Glomerular endothelial cell (primary cell): Measurements from ENCODE around the gene INO80. TPM values are rescaled to one million over a fixed set of nuclear protein-coding genes. Genes with fewer than 3 reads are reported as not detected.
"Not testable (repeated sequence)": the region's sequence is repeated elsewhere in the genome, so short reads cannot be mapped to it uniquely, and the experiment has no call there.

Source experiments
- DNase-seq: peaks from one replicate; pipeline ENCODE4 v3.0.0-alpha.2; 2011; ENCODE audit warnings: low read depth, low spot score; ENCODE audit errors: extremely low read depth
- total RNA-seq: library from RNA; depleted of rRNA; stranded (reverse); fragments of >200 nt; gene quantifications from 2 replicates; pipeline ENCODE4 v1.2.3, GENCODE V29; 2015

Gene INO80
- total RNA-seq, 1 donor from 2014 or later: 22.6 TPM

DNA sequence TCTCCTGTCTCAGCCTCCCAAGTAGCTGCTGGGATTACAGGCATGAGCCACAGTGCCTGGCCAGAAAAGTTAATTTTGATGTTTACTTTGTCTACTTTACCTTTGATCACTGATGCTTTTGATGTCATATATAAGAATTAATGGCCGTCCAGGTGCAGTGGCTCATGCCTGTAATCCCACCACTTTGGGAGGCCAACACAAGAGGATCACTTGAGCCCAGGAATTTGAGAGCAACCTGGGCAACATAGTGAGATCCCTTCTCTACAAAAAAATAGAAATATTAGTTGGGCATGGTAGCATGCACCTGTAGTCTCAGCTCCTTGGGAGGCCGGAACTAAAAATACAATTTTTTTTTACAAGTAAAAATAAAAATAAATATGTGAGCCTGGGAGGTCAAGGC, 6.8 kb upstream of the INO80 start:
- no peak for DNase-seq

DNA sequence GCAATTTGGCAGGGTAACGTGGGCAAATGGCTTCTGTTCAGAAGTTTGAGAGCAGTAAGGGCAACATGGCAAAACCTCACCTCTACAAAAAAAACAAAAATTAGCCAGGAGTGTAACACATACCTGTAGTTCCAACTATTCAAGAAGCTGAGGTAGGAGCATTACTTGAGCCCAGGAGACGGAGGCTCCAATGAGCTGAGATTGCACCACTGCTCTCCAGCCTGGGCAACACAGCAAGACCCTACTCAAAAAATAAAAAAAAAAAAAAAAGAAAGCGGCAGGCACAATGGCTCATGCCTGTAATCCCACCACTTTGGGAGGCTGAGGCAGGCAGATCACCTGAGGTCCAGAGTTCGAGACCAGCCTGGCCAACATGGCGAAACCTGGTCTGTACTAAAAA, 5.9 kb upstream of the INO80 start:
- DNase-seq: no peak

DNA sequence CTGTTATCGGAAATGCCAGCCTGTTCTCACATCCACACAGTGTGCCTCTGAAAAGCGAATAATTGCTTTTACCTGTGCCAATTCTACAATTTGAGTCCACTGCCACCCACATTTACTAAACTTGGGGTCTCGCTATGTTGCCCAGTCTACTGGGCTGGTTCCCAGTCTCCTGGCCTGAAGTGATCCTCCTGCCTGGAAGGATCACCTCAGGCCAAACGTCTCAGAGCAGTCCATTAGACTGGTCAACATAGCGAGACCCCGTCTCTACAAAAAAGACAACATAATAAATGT, 827 bp upstream of the INO80 start:
- DNase-seq: no peak

DNA sequence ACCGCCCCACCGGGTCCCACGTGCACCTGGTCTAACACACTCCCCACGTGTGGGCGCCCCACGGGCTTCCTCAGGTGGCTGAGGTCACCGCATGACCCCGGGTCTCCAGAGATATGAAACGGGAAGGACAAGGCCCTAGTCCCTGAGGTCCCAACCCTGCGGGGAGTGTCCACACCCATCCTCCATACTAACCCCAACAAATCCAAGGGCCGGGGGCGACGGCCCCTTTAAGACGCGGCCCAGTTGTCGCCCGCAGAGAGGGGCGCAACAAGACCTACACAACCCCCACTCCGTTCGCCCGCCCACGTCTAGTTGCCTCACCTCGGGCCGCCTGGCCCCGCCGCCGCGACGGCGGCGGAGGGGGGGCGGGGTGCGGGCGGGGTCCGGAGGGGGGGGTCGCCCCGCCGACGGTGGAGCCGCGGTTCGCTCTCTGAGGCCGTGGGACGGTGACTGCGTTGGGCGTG, 396 bp downstream of the INO80 start:
- DNase-seq: no peak

DNA sequence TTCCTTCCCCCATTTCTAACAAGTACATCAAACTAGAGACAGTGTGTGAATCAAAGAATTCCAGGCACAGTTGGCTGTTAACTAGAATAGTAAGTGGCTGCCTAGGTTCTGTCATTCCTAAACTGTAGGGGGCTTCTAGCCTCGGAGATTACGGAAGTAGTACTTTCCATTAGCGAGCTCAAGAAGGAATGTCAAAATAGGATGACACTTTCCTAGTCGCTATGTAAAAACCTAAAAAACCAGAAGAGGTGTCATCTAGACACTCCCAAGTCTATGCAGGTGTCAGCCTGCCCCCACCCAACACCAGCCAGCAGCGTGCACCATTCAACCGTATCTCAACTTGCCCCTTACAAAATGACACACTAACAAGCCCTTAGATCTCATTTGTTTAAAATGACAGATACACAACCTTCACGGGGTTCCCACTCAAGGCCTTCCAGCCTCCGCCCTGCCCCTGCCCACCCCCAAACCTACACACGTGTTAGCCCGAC, 874 bp downstream of the INO80 start:
- DNase-seq: no peak

DNA sequence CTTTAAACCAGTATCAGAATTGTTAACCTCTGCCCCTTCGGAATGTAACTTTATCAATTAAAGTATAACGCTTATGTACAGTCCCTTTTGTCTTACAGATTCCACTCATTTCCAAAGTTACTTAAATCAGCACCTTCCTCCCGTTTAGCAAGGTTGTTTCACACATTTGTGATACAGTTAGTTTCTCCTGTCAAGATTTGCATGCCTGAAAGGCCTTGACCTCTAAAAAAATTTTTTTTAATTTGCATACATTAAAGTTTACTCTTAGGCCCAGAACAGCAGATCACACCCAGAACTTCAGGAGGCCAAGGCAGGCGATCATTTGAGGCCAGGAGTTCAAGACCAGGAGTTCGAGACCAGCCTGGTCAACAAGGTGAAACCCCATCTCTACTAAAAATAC, 9.1 kb downstream of the INO80 start:
- no peak for DNase-seq

DNA sequence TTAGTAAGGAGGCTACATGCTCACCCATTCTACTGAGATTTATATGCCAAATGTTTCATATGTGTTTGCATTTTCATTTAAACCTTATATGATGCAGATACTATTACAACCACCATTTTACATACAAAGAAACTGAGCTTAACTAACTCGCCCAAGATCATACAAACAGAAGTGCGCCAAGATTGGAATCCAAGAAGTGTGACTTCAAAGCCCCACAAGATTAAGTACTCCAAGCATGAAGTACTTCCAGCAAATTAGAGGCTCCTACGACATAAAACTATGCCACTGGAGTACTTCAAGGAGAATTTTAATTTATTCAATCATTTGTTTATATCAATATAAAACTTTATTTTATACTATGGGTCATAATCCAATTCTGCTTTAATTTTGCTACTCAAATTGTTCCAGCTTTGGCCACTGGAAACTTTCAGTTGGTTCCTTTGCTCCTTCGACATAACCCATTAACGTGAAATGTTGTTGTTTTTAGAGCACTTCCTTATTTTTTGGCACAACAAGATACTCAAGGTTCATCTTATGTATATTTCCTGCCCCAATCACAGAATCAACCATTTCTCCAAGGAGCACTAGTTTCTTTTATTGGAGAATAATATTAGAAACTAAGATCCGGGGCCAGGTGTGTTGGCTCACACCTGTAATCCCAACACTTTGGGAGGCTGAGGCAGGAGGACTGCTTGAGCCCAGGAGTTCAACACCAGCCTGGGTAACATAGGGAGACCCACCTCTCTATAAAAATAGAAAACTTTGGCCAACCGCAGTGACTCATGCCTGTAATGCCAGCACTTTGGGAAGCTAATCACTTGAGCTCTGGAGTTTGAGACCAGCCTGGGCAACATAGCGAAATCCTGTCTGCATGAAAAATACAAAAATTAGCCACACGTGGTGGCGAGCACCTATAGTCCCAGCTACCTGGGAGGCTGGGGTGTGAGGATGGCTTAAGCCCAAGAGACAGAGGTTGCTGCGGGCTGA, 10.4 kb downstream of the INO80 start:
- no peak for DNase-seq

DNA sequence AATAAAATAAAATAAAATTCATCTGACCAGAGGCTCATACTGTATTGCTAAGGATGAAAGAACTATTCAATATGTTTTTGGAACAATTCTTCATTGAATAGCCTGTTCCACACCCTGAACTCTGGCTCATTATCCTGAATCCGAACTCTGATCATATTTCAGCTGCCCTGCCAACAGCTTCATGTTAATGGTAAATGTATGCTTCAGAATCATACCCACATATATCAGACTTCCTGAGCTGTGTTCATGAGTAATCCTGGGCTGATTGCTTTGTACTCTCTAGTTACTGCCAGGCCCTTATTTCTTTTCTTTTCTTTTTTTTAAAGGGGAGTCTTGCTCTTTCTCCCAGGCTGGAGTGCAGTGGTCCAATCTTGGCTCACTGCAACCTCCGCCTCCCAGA, 11.8 kb downstream of the INO80 start:
- DNase-seq: no peak

DNA sequence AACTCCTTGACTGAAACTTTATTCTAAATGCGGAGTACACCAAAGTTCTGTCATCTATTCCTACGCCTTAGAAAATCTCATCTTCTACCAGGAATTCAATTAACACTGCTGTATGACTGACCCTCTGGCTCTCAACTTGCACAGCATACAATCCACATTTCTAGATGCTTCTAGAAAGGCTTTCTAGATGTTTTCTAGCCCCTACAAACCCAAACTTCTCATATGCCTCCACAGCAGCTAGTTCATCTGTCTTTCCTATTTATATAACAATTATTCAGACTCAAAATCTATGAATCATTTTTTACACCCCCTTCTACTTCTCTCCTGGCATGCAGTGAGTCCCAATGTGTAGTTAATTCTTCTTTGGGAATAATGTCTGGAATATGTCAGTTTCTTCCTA, 13.2 kb downstream of the INO80 start:
- no peak for DNase-seq

DNA sequence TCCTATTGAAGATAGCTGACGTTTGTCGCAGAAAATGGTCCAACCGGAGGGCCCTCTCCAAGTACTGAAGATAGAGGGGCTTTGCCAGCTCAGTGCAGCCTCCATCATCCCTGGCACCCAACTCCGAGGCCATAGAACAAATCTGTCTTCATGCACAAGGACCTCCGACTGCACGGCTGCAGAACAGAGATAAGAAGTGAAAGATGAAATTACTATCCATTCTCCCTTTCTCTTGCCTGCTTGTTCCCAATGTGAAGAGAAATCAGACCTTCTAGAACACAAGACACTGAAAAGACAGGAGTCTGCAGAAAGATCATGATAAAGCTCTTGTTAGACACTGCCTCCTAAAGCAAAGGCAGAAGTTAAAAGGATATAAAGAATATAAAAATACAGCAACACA, 19.9 kb downstream of the INO80 start:
- no peak for DNase-seq

DNA sequence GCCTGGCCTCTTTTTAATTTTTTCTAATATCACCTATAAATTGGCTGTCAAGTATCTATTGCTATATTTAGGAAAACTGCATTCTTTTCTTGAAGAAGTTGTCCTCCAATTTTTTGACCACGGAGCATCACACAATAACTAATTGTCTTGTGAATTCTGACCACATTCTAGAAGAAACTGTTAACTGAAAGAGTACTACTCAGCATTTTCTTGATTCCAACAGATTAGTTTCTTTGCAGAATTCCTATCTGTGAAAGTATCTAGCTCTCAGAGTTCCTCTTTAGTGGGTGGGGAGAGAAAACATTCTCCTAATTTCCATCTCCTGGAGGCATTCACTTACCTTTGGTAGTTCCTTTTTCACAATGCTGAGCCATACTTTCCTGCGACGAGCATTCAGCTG, 31.1 kb downstream of the INO80 start:
- DNase-seq: no peak

DNA sequence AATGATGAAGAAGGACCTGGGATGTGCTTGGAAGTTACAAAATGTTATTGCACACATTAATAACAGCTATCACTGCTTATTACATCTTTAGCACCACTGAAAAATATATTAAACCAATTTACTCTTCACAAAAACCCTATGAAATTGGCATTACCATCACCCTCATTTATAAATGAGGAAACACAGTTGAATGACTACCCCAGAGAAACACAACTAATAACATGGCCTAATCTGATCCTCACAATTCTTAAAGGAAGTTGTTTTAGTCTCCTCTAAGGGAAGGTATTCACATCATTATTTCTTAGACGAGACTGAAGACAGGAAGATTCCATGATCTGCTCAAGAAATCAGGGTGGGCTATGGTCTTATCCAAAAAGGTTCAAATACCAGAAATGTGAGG, 35.9 kb downstream of the INO80 start:
- DNase-seq: no peak

DNA sequence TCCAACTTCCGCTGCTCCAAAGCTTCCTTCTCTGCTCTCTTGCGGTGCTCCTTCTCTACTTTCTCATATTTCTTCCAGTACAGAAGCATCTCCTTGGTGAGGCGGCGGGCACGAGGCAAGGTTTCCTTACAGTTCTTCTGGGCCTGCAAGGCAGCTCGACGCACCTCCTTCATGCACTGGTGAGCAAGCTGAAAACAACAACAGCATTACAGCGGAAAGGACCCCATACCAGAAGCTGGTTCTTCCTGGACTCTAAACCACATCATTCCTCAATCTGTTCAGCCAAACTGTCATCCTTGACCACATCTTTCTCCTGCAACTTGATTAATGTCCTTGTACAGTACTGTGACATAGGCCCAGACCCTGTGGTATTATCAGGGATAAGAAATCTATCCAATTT, 36.4 kb downstream of the INO80 start:
- no peak for DNase-seq

DNA sequence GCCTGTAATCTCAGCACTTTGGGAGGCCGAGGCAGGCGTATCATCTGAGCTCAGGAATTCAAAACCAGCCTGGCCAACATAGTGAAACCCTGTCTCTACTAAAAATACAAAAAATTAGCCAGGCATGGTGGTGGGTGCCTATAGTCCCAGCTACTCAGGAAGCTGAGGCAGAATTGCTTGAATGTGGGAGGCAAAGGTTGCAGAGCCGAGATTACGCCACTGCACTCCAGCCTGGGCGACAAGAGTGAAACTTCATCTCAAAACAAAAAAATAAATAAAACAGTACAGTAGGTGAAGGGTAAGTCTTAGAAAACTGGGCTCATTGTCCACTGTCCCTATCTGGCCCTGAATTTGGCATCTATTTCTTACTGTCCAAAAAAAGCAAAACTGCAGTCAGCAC, 37.2 kb downstream of the INO80 start:
- DNase-seq: not testable (repeated sequence)

DNA sequence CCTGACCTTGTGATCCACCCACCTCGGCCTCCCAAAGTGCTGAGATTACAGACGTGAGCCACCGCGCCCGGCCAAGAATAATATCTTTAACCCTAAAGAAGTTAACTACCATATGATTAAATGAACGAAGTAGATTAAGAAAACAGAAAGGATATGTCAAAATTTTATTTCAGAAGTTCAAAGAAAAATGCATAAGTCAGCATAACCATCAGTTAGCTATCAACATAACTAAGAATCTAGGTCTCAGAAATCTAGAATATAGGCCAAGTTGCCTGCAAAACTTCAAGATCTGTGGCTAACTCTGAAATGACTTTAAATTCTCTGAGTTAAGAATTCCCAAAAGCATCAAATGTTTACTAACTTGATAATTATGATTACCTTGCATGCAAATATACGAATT, 38.0 kb downstream of the INO80 start:
- no peak for DNase-seq

DNA sequence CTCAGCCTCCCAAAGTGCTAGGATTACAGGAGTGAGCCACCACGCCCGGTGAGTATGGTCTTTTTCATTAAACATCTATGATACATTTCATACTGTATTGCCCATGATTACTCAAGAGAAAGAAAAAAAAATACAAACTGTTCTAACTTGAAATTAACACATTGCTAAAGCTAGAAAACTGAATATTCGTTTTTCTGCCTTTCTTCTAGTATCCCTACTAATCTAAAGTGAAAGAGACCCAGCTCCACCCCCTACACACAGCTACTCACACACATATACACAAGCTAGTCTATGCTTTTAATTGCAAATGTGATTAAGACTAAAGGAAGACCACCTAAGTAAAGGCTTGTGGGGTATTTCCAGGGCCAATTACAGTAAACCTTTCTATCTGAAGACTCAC, 43.1 kb downstream of the INO80 start:
- DNase-seq: no peak

DNA sequence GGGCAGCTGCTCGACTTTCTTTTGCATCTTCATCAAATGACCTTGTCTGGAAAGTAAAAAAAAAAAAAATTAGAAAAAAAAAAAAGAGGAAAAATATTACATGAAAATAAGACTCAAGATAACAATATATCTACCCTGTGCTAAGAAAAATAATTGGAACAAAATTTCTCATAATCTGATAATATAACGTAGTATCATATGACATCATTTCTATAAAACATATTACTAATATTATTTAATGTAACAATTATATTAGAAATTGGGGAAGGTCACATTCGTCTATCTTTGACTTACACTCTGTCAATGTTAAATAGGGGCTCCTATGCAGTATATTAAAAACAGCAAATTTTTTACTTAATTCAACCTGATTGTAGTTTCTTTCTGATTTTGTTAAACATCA, 44.1 kb downstream of the INO80 start:
- no peak for DNase-seq

DNA sequence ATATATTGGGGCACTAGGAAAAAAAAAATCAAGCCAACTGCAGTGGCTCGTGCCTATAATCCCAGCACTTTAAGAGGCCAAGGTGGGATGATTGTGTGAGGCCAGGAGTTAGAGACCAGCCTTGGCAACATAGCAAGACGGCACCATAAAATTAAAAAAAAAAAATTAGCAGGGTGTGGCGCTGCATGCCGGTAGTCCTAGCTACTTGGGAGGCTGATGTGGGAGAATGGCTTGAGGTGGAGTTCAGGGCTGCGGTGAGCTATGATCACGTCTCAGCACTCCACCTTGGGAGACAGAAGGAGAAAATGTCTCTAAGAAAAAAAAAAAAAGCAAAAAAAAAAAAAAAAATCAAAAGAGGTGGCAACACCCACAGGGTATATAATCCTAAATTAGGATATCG, 49.6 kb downstream of the INO80 start:
- DNase-seq: no peak

DNA sequence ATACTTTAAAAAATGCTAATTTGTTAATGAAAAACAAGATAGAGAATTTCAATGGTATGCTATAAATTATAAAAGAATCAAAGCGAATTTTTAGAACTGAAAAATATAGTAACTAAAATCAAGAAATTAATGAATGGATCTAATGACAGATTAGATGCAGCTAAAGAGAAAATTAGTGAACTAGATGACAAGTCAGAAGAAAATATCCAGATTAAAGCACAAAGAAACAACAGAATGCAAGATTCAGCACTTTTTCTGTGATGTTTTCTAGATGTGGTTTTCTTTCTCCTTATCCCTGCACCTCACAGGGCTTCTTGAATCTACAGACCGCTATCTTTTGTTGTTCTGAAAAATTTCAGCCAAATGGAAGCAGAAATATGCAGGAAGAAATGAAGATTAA, 54.4 kb downstream of the INO80 start:
- no peak for DNase-seq

DNA sequence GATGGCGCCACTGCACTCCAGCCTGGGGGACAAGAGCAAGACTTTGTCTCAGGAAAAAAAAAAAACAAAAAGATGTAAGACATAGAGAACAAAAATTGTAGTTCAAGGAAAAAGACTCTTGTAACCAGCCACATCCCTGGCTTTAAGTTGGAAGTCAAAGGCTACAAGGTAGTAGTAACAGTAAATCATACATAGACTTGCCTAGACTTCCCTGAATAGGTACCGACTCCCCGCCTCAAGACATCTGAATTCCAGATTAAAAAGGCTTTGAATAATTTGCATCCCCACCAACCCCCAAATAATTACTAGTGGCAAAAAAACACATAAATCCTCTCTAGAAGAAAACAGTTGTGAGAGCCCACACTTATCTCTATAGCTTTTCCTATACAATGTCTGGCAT, 55.6 kb downstream of the INO80 start:
- DNase-seq: no peak

DNA sequence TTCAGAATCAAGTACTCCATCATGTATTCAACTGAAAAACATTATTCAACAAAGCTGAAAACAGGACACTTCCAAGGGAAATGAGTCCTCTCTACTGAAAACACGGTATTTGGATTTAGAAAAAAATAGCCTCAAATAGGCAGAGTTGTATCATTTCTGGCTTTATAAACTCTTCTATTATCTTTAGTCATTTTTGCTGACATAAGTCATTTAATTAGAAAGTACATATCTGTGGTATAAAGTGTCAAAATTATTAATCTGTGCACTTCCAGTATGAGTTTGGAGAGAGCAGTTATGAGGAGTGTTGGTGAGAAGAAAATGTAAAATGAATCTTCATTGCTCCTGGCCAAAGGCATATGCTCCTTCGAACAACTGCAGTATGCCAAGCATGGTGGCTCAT, 59.3 kb downstream of the INO80 start:
- DNase-seq: no peak

DNA sequence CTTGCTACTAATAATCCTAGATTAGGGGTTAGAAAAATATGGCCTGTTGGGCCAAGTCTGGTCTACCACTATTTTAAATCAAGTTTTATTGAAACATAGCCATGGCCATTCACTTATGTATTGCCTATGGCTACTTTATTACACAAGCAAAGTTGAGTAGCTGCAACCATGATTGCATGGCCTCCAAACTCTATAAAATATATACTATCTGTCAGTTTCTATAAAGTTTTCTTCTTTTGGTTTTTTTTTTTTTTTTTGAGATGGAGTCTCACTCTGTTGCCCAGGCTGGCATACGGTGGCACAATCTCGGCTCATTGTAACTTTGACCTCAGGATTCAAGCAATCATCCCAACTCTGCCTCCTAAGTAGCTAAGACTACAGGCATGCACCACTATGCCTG, 60.4 kb downstream of the INO80 start:
- DNase-seq: no peak

DNA sequence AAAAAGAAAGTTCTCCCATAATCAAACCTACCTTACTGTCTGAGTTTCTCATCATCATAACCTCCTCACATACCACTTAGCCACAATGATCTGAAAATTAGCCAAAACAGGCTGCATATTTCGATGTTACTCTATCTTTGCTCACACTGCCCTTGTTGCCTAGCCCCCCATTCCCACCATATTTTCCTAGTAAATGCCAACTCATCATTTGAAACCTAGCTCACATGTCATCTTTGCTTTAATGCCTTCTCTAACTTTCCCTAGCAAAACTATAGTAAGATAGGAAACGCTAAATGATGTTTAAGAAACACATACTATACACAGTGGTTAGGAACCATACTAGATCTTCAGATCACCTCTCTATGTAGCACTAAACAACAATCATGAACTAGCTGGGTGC, 64.9 kb downstream of the INO80 start:
- DNase-seq: no peak
